Mesendoderm (in vitro differentiated cells): ENCODE data around the gene MEA1.

Source experiments
- DNase-seq: peaks from one replicate; pipeline ENCODE4 v3.0.0; 2013
- H2AK5ac ChIP-seq: 2 replicates; pipeline ENCODE4 v1.6.1; 2013; ENCODE audit warnings: low read length, inconsistent platforms
- H2BK120ac ChIP-seq: 2 replicates; pipeline ENCODE4 v1.6.1; 2013; ENCODE audit warnings: low read depth, mild to moderate bottlenecking, low read length, moderate library complexity, mixed read lengths
- H2BK15ac ChIP-seq: replicated peaks from 2 replicates; pipeline ENCODE4 v1.6.1; 2013; ENCODE audit warnings: low read depth, mild to moderate bottlenecking, moderate library complexity
- H2BK5ac ChIP-seq: 2 replicates; pipeline ENCODE4 v1.6.1; 2013; ENCODE audit warnings: low read length, inconsistent platforms
- H3K18ac ChIP-seq: 2 replicates; pipeline ENCODE4 v1.6.1; 2013; ENCODE audit warnings: mild to moderate bottlenecking, low read length, mixed read lengths
- H3K23ac ChIP-seq: one replicate; pipeline ENCODE4 v1.6.1; 2013; ENCODE audit warnings: low read length
- H3K27ac ChIP-seq: 2 replicates; pipeline ENCODE4 v1.5.1; 2013; ENCODE audit warnings: low read depth, mild to moderate bottlenecking, inconsistent platforms, low read length, moderate library complexity
- H3K27me3 ChIP-seq: 2 replicates; pipeline ENCODE4 v1.6.1; 2013; ENCODE audit warnings: low read length, control low read depth, mild to moderate bottlenecking, inconsistent platforms; ENCODE audit not compliant: insufficient read depth, poor library complexity
- H3K36me3 ChIP-seq: 2 replicates; pipeline ENCODE4 v1.6.1; 2013; ENCODE audit warnings: low read length, inconsistent platforms; ENCODE audit not compliant: control insufficient read depth, insufficient read depth
- H3K4ac ChIP-seq: one replicate; pipeline ENCODE4 v1.6.1; 2013; ENCODE audit warnings: low read depth, mild to moderate bottlenecking, low read length, moderate library complexity
- H3K4me1 ChIP-seq: 2 replicates; pipeline ENCODE4 v1.6.1; 2013; ENCODE audit warnings: low read depth, low read length, inconsistent platforms; ENCODE audit not compliant: control insufficient read depth
- H3K4me2 ChIP-seq: 2 replicates; pipeline ENCODE4 v1.6.1; 2013; ENCODE audit warnings: low read length
- H3K4me3 ChIP-seq: 2 replicates; pipeline ENCODE4 v1.5.1; 2013; ENCODE audit warnings: mild to moderate bottlenecking, low read length
- H3K56ac ChIP-seq: one replicate; pipeline ENCODE4 v1.6.1; 2013; ENCODE audit warnings: low read length
- H3K79me1 ChIP-seq: 2 replicates; pipeline ENCODE4 v1.6.1; 2013; ENCODE audit warnings: low read length, inconsistent platforms
- H3K79me2 ChIP-seq: 2 replicates; pipeline ENCODE4 v1.6.1; 2013; ENCODE audit warnings: mild to moderate bottlenecking, low read length; ENCODE audit not compliant: control insufficient read depth, insufficient read depth
- H3K9ac ChIP-seq: 2 replicates; pipeline ENCODE4 v1.6.1; 2013; ENCODE audit warnings: low read length, inconsistent platforms
- H4K5ac ChIP-seq: one replicate; pipeline ENCODE4 v1.6.1; 2013; ENCODE audit warnings: low read length
- H4K8ac ChIP-seq: one replicate; pipeline ENCODE4 v1.6.1; 2013; ENCODE audit warnings: low read depth, mild to moderate bottlenecking, control low read depth, low read length, moderate library complexity
- WGBS: extraction: QIAGEN DNeasy Blood & Tissue Kit; methylation state at CpG from one replicate; pipeline ENCODE4 v1.1.7; 2013; ENCODE audit warnings: low lambda C conversion rate, missing lambda C conversion rate; ENCODE audit not compliant: insufficient coverage; ENCODE audit errors: extremely low coverage; 5-methylcytosine and 5-hydroxymethylcytosine counted together

The MEA1 gene

GRCh38 chr6:42979523-42980177 is 34.1 kb downstream of the MEA1 start:
- H2BK15ac ChIP-seq, result no peak overlapping the region
- H2BK120ac ChIP-seq, result no peak overlapping the region
- no peaks in the 10 kb centered on the region for H3K79me1 ChIP-seq
- no peak overlapping the region for H2AK5ac ChIP-seq
- H3K4me2 ChIP-seq, result peak overlapping the region; percentile 97
- peak overlapping the region; percentile 76 for H3K4ac ChIP-seq
- H2BK5ac ChIP-seq, result no peak overlapping the region
- peak overlapping the region; percentile 40 for H3K18ac ChIP-seq
- H3K23ac ChIP-seq, result no peak overlapping the region
- peak overlapping the region; percentile 96 for H4K5ac ChIP-seq
- no CpG with 5 or more reads among the region's 9 CpGs for WGBS
- peak overlapping the region; percentile 95 for H3K56ac ChIP-seq
- no peak for DNase-seq
- peak overlapping the region; percentile 19 for H3K27ac ChIP-seq
- H3K79me2 ChIP-seq, result no peaks in the 10 kb centered on the region
- H3K9ac ChIP-seq, result peak overlapping the region; percentile 76
- H4K8ac ChIP-seq, result no peak overlapping the region
- H3K4me1 ChIP-seq, result no peaks in the 10 kb centered on the region
- no peaks in the 10 kb centered on the region for H3K27me3 ChIP-seq
- no peaks in the 10 kb centered on the region for H3K36me3 ChIP-seq
- peak overlapping the region; percentile 65 for H3K4me3 ChIP-seq

- H4K5ac ChIP-seq, result peak within 1 kb of the TSS; percentile 96
- H3K9ac ChIP-seq, result peak within 1 kb of the TSS; percentile 76
- WGBS, result no CpG with 5 or more reads among the region's 59 CpGs
- no peak within 1 kb of the TSS for H2BK5ac ChIP-seq
- no peak within 1 kb of the TSS for H2BK120ac ChIP-seq
- H3K79me2 ChIP-seq, result no peaks in the 10 kb centered on the region
- peak within 1 kb of the TSS; percentile 19 for H3K27ac ChIP-seq
- H3K79me1 ChIP-seq, result no peaks in the 10 kb centered on the region
- DNase-seq, result peak; percentile 95
- H3K4ac ChIP-seq, result peak within 1 kb of the TSS; percentile 76
- H2AK5ac ChIP-seq, result no peak within 1 kb of the TSS
- H3K27me3 ChIP-seq, result no peaks in the 10 kb centered on the region
- H3K23ac ChIP-seq, result no peak within 1 kb of the TSS
- peak within 1 kb of the TSS; percentile 88 for H3K4me3 ChIP-seq
- peak within 1 kb of the TSS; percentile 95 for H3K56ac ChIP-seq
- no peaks in the 10 kb centered on the region for H3K4me1 ChIP-seq
- H3K18ac ChIP-seq, result peak within 1 kb of the TSS; percentile 62
- H4K8ac ChIP-seq, result no peak within 1 kb of the TSS
- H3K4me2 ChIP-seq, result peak within 1 kb of the TSS; percentile 97
- no peaks in the 10 kb centered on the region for H3K36me3 ChIP-seq
- H2BK15ac ChIP-seq, result no peak within 1 kb of the TSS
Observed at GRCh38 chr6:42978839-42979522, 34.8 kb downstream of the MEA1 start, which contains the start of gene PEX6. Gene PEX6 (minus strand): TSS chr6:42979181. CDS start chr6:42979150, 31 bp downstream.

DNA sequence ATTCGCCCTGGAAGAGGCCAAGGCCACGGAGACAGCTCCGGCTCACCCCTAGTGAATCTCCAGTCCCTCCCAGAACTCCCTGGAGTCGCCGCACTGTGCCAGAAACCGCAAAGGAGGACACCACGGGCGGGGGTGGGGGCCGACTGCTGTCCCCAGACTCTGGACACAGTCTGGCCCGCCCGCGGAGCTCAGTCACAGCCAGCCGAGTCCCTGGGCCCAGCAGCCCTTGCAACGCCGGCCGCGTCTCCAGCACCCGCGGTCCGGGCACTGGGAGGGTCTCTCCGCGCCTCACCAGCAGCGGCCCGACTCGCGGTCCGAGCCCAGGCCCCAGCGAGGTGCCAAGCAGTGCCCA is 35.3 kb downstream of the MEA1 start:
- no CpG with 5 or more reads among the region's 28 CpGs for WGBS
- DNase-seq, result peak; percentile 42
- no peak overlapping the region for H3K23ac ChIP-seq
- no peak overlapping the region for H2BK5ac ChIP-seq
- peak overlapping the region; percentile 23 for H3K4me2 ChIP-seq
- no peaks in the 10 kb centered on the region for H3K36me3 ChIP-seq
- no peak overlapping the region for H3K27ac ChIP-seq
- H3K4me3 ChIP-seq, result peak overlapping the region; percentile 88
- no peak overlapping the region for H4K5ac ChIP-seq
- no peak overlapping the region for H2BK120ac ChIP-seq
- no peak overlapping the region for H2AK5ac ChIP-seq
- no peaks in the 10 kb centered on the region for H3K79me2 ChIP-seq
- peak overlapping the region; percentile 95 for H3K56ac ChIP-seq
- no peak overlapping the region for H4K8ac ChIP-seq
- H3K18ac ChIP-seq, result peak overlapping the region; percentile 62
- H3K4ac ChIP-seq, result peak overlapping the region; percentile 25
- peak overlapping the region; percentile 76 for H3K9ac ChIP-seq
- no peaks in the 10 kb centered on the region for H3K79me1 ChIP-seq
- no peaks in the 10 kb centered on the region for H3K27me3 ChIP-seq
- no peak overlapping the region for H2BK15ac ChIP-seq
- no peaks in the 10 kb centered on the region for H3K4me1 ChIP-seq

DNA sequence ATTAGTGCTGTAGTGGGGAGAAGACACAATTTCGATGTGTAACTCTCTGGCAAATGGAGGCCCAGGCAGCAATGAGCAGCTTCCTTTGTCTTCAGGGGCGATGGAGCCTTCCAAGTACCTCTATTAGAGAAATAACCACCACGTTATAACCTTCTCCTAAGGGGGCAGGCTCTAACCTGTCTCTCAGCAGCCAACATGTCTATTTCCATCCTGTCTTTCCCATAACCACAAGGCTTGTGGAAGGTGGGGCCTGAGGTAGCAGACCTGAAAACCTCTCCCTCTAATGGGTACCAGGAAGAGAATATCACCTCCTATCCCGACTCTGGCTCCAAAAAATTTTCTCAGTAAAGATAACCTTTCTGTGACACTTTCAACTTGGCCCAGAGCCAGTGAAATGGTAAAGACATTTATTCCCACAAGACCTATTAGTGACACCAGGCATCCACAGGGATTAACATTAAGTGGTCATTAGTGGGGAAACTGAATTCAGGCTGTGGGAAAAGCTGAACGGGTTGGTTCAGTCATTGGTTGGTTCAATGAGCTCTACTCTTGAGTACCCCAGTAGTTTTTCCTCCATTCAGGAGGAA is 38.7 kb downstream of the MEA1 start:
- no peak overlapping the region for H3K4me2 ChIP-seq
- no peak overlapping the region for H2BK15ac ChIP-seq
- H2BK120ac ChIP-seq, result no peak overlapping the region
- no peak overlapping the region for H2BK5ac ChIP-seq
- H4K8ac ChIP-seq, result no peak overlapping the region
- H3K4me3 ChIP-seq, result no peak overlapping the region
- H3K27ac ChIP-seq, result no peak overlapping the region
- no peak overlapping the region for H3K4ac ChIP-seq
- no peaks in the 10 kb centered on the region for H3K27me3 ChIP-seq
- H3K79me1 ChIP-seq, result no peaks in the 10 kb centered on the region
- no peak for DNase-seq
- no peak overlapping the region for H3K18ac ChIP-seq
- H3K36me3 ChIP-seq, result no peaks in the 10 kb centered on the region
- H4K5ac ChIP-seq, result no peak overlapping the region
- H2AK5ac ChIP-seq, result no peak overlapping the region
- H3K79me2 ChIP-seq, result no peaks in the 10 kb centered on the region
- no peak overlapping the region for H3K9ac ChIP-seq
- H3K23ac ChIP-seq, result no peak overlapping the region
- H3K4me1 ChIP-seq, result peaks cover 2% of the 10 kb centered on the region
- WGBS, result no CpG with 5 or more reads among the region's 5 CpGs
- H3K56ac ChIP-seq, result no peak overlapping the region

DNA sequence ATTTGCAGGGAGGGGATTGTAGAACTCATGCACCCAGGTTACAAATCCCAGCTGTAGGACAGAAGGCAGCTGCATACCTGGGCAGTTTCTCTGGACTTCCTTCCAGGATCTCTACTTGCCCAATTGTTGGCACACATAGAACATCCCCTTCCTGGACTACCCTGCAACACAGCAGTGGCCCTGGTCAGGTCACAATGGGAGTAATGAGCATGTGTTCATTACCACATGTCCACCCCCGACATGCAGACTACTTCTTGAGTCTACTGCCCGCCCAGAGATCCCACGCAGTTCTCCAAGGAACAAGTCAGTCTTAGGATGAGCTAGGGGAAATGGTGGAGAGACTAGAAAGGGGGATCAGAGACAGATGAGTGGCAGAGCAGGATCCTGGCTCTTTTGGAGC is 39.8 kb downstream of the MEA1 start:
- Histone ChIP-seq H3K9ac (no peak overlapping the region), H3K56ac (no peak overlapping the region), H2BK15ac (no peak overlapping the region), H3K27ac (no peak overlapping the region), H3K4ac (no peak overlapping the region), H3K4me2 (no peak overlapping the region), H3K23ac (no peak overlapping the region), H3K4me3 (no peak overlapping the region), H3K4me1 (peaks cover 2% of the 10 kb centered on the region), H2BK120ac (no peak overlapping the region), H4K5ac (no peak overlapping the region), H2AK5ac (no peak overlapping the region), H3K18ac (no peak overlapping the region), H2BK5ac (no peak overlapping the region), H4K8ac (no peak overlapping the region), H3K27me3 (no peaks in the 10 kb centered on the region), H3K79me2 (no peaks in the 10 kb centered on the region), H3K79me1 (no peaks in the 10 kb centered on the region), H3K36me3 (no peaks in the 10 kb centered on the region)
- DNase-seq, result no peak
- WGBS, result no CpG with 5 or more reads among the region's 3 CpGs
